ENCODE measurements around the gene CNIH3. TPM values are rescaled to one million over a fixed set of nuclear protein-coding genes. Genes with fewer than 3 reads are reported as not detected.

CNIH3 gene
- polyA plus RNA-seq, 4 donors = 0.70 to 2.1 TPM; not detected in 2

DNA sequence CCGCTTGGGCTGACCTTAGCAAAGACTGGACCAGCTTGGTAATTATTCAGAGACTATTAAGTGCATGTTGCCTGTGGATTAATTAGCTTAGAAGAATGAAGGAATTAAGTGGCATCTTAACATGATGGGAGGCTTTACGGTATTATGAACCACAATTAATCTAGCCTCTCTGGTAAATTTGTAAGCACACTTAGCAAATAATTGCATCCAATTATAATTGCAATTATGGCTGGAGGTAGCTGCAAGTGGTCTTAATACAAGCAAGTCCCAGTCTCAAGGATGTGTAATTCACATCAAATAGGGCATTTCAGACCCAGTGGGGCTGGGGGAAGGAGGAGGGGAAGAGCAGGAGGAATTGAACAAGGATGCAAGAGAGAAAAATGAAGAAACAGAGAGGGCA, 151.6 kb downstream of the CNIH3 start:
- Histone ChIP-seq H3K9me3 (ENCODE audit: control insufficient read depth in 2 of 2, insufficient read depth in 1 of 2, low read depth in 1 of 2, low read length in 1 of 2) (no peaks in the 10 kb centered on the region), H3K4me1 (ENCODE audit: control insufficient read depth in 3 of 3, insufficient read depth in 2 of 3, low read depth in 1 of 3, low read length in 2 of 3) (no peaks in the 10 kb centered on the region), H3K4me3 (ENCODE audit: low read depth in 1 of 3, low read length in 3 of 3) (no peak overlapping the region), H3K27ac (ENCODE audit: low read depth in 1 of 3, low read length in 2 of 3) (no peak overlapping the region), H3K36me3 (ENCODE audit: control insufficient read depth in 3 of 3, insufficient read depth in 2 of 3, low read depth in 1 of 3, low read length in 3 of 3) (no peaks in the 10 kb centered on the region), H3K27me3 (ENCODE audit: control insufficient read depth in 3 of 3, insufficient read depth in 3 of 3, low read length in 3 of 3) (peaks cover 0 to 9% (median 0%) of the 10 kb centered on the region in 3 donors)
- FAIRE-seq = no peak
- WGBS, 3 donors = 89 to 92% (median 91%) methylated on average over 2 of the region's 2 CpGs
- DNase-seq = no peak

DNA sequence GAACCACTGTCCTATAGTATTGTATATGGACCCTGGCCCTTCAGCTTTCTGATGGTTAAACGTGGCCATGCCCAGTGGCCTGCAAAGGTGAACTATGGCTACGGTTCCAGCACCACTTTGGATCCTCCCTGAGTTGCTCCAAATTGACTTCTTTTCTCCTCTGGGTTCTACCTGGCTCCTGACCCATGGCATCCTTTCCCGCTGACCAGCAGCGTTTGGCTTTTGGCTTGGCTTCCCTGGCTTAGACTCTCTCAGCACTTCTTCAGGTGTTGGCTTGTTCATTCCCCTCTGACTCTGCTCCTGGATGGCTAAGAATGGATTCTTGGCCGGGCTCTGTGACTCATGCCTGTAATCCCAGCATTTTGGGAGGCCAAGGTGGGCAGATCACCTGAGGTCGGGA, 152.9 kb downstream of the CNIH3 start:
- FAIRE-seq (no peak), DNase-seq (no peak)
- H3K27ac ChIP-seq (ENCODE audit: low read depth in 1 of 3, low read length in 2 of 3) = no peak overlapping the region
- H3K27me3 ChIP-seq (ENCODE audit: control insufficient read depth in 3 of 3, insufficient read depth in 3 of 3, low read length in 3 of 3) = peaks cover 0 to 11% (median 0%) of the 10 kb centered on the region in 3 donors
- WGBS, 3 donors = 72 to 84% (median 83%) methylated on average over 6 of the region's 6 CpGs
- no peaks in the 10 kb centered on the region for H3K36me3 ChIP-seq (ENCODE audit: control insufficient read depth in 3 of 3, insufficient read depth in 2 of 3, low read depth in 1 of 3, low read length in 3 of 3)
- H3K4me3 ChIP-seq (ENCODE audit: low read depth in 1 of 3, low read length in 3 of 3) = no peak overlapping the region
- no peaks in the 10 kb centered on the region for H3K4me1 ChIP-seq (ENCODE audit: control insufficient read depth in 3 of 3, insufficient read depth in 2 of 3, low read depth in 1 of 3, low read length in 2 of 3)
- no peaks in the 10 kb centered on the region for H3K9me3 ChIP-seq (ENCODE audit: control insufficient read depth in 2 of 2, insufficient read depth in 1 of 2, low read depth in 1 of 2, low read length in 1 of 2)

DNA sequence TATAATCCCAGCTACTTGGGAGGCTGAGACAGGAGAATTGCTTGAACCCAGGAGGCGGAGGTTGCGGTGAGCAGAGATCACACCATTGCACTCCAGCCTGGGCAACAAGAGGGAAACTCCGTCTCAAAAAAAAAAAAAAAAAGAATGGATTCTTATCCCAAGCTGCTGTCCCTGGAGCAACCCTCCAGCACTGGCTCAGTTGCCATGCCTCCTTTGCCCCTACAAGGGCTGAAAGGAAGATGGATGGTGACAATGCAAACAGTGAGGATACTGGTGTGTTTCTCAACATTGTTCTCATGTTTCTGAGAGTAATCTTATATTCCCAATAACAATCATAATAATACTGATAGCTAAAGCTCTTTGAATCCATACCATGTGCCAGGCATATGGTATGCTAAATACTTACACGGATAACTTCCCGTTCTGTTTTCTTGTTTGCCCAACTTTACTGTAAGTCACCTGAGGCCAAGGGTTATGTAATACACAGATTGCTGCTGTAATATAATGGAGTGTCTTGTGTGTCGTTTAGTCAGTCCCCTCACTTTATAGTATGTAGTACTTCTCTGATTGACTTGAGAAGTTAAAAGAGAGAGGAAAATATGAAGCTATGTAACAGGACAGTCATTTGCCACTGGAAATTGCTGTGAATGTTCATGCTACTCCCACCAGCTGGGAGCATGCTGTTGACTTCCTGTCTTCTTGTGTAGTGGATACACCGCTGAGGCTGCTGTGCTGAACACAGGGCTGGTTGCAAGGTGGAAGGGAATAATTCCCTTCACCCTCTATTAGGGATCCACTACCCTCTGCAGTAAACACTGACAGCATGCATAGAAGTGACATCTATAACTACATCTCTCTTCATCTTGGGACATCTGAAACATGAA, 153.6 kb downstream of the CNIH3 start:
- H3K4me3 ChIP-seq (ENCODE audit: low read depth in 1 of 3, low read length in 3 of 3) = no peak overlapping the region
- H3K27ac ChIP-seq (ENCODE audit: low read depth in 1 of 3, low read length in 2 of 3) = no peak overlapping the region
- no peak for FAIRE-seq
- WGBS, 3 donors = 57 to 68% (median 63%) methylated on average over 7 of the region's 7 CpGs
- no peaks in the 10 kb centered on the region for H3K9me3 ChIP-seq (ENCODE audit: control insufficient read depth in 2 of 2, insufficient read depth in 1 of 2, low read depth in 1 of 2, low read length in 1 of 2)
- H3K27me3 ChIP-seq (ENCODE audit: control insufficient read depth in 3 of 3, insufficient read depth in 3 of 3, low read length in 3 of 3) = peaks cover 0 to 11% (median 0%) of the 10 kb centered on the region in 3 donors
- no peaks in the 10 kb centered on the region for H3K36me3 ChIP-seq (ENCODE audit: control insufficient read depth in 3 of 3, insufficient read depth in 2 of 3, low read depth in 1 of 3, low read length in 3 of 3)
- no peaks in the 10 kb centered on the region for H3K4me1 ChIP-seq (ENCODE audit: control insufficient read depth in 3 of 3, insufficient read depth in 2 of 3, low read depth in 1 of 3, low read length in 2 of 3)
- DNase-seq = no peak

DNA sequence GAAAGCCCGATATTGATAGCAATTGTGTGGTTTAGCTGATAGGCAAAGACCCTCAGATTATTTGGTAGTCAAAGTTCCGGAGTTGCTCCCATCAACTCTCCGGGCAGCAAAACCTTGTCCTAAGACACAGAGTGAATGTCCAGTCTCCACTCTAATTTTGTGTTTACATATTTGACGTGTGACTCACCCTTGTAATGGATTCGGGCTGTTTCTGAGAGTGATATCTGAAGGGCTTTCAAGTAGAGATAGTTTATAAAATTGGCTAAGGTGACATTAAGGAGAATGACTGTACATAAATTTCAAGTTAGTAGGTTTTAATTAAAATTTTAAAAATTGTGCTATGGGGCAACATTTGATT, 154.2 kb downstream of the CNIH3 start:
- H3K9me3 ChIP-seq (ENCODE audit: control insufficient read depth in 2 of 2, insufficient read depth in 1 of 2, low read depth in 1 of 2, low read length in 1 of 2) = no peaks in the 10 kb centered on the region
- H3K27ac ChIP-seq (ENCODE audit: low read depth in 1 of 3, low read length in 2 of 3) = no peak overlapping the region
- 17 to 44% (median 43%) methylated on average over 5 of the region's 5 CpGs for WGBS, 3 donors
- no peak for DNase-seq
- H3K36me3 ChIP-seq (ENCODE audit: control insufficient read depth in 3 of 3, insufficient read depth in 2 of 3, low read depth in 1 of 3, low read length in 3 of 3) = no peaks in the 10 kb centered on the region
- no peak for FAIRE-seq
- no peak overlapping the region for H3K4me3 ChIP-seq (ENCODE audit: low read depth in 1 of 3, low read length in 3 of 3)
- peaks cover 0 to 11% (median 0%) of the 10 kb centered on the region in 3 donors for H3K27me3 ChIP-seq (ENCODE audit: control insufficient read depth in 3 of 3, insufficient read depth in 3 of 3, low read length in 3 of 3)
- no peaks in the 10 kb centered on the region for H3K4me1 ChIP-seq (ENCODE audit: control insufficient read depth in 3 of 3, insufficient read depth in 2 of 3, low read depth in 1 of 3, low read length in 2 of 3)

- no peaks in the 10 kb centered on the region for H3K36me3 ChIP-seq (ENCODE audit: control insufficient read depth in 3 of 3, insufficient read depth in 2 of 3, low read depth in 1 of 3, low read length in 3 of 3)
- H3K4me3 ChIP-seq (ENCODE audit: low read depth in 1 of 3, low read length in 3 of 3) = no peak overlapping the region
- no peaks in the 10 kb centered on the region for H3K9me3 ChIP-seq (ENCODE audit: control insufficient read depth in 2 of 2, insufficient read depth in 1 of 2, low read depth in 1 of 2, low read length in 1 of 2)
- no peaks in the 10 kb centered on the region for H3K4me1 ChIP-seq (ENCODE audit: control insufficient read depth in 3 of 3, insufficient read depth in 2 of 3, low read depth in 1 of 3, low read length in 2 of 3)
- H3K27ac ChIP-seq (ENCODE audit: low read depth in 1 of 3, low read length in 2 of 3) = no peak overlapping the region
- no peak for DNase-seq
- WGBS, 3 donors = 73 to 90% (median 80%) methylated on average over 2 of the region's 2 CpGs
- peaks cover 0 to 8% (median 0%) of the 10 kb centered on the region in 3 donors for H3K27me3 ChIP-seq (ENCODE audit: control insufficient read depth in 3 of 3, insufficient read depth in 3 of 3, low read length in 3 of 3)
- FAIRE-seq = no peak
Observed at GRCh38 chr1:224773646-224774045, 157.5 kb downstream of the CNIH3 start.

GRCh38 chr1:224774378-224774777, 158.3 kb downstream of the CNIH3 start:
- FAIRE-seq = no peak
- no peak overlapping the region for H3K27ac ChIP-seq (ENCODE audit: low read depth in 1 of 3, low read length in 2 of 3)

DNA sequence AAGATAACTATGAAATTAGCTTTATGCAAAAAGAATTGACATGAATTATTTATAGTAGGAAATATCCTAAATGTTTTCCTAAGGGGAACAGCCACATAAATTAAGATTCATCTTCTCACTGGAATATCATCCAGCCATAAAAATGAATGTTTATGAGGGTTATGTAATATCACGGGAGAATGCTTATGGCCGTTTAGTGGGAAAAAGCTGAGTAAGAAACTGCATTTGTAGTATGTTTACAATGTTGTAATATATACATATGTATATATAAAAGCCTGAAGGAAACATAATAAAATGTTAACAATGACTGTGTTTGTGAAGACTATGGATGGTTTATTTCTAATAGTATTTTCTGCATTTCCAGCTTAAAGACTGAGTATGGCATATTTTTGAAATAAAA, 161.1 kb downstream of the CNIH3 start:
- DNase-seq = no peak
- no peak overlapping the region for H3K4me3 ChIP-seq (ENCODE audit: low read depth in 1 of 3, low read length in 3 of 3)
- no peak for FAIRE-seq
- WGBS, 3 donors = 39 to 56% (median 51%) methylated on average over 2 of the region's 2 CpGs
- H3K27ac ChIP-seq (ENCODE audit: low read depth in 1 of 3, low read length in 2 of 3) = no peak overlapping the region
- no peaks in the 10 kb centered on the region for H3K9me3 ChIP-seq (ENCODE audit: control insufficient read depth in 2 of 2, insufficient read depth in 1 of 2, low read depth in 1 of 2, low read length in 1 of 2)
- no peaks in the 10 kb centered on the region for H3K36me3 ChIP-seq (ENCODE audit: control insufficient read depth in 3 of 3, insufficient read depth in 2 of 3, low read depth in 1 of 3, low read length in 3 of 3)
- H3K27me3 ChIP-seq (ENCODE audit: control insufficient read depth in 3 of 3, insufficient read depth in 3 of 3, low read length in 3 of 3) = peaks cover 0 to 2% (median 0%) of the 10 kb centered on the region in 3 donors
- no peaks in the 10 kb centered on the region for H3K4me1 ChIP-seq (ENCODE audit: control insufficient read depth in 3 of 3, insufficient read depth in 2 of 3, low read depth in 1 of 3, low read length in 2 of 3)

More at GRCh38 chr1:224774378-224774777, 158.3 kb downstream of the CNIH3 start:
- H3K9me3 ChIP-seq (ENCODE audit: control insufficient read depth in 2 of 2, insufficient read depth in 1 of 2, low read depth in 1 of 2, low read length in 1 of 2) = no peaks in the 10 kb centered on the region
- H3K4me3 ChIP-seq (ENCODE audit: low read depth in 1 of 3, low read length in 3 of 3) = no peak overlapping the region
- H3K27me3 ChIP-seq (ENCODE audit: control insufficient read depth in 3 of 3, insufficient read depth in 3 of 3, low read length in 3 of 3) = peaks cover 0 to 2% (median 0%) of the 10 kb centered on the region in 3 donors
- 95 to 100% (median 97%) methylated on average over 2 of the region's 2 CpGs for WGBS, 3 donors
- no peak for DNase-seq
- H3K4me1 ChIP-seq (ENCODE audit: control insufficient read depth in 3 of 3, insufficient read depth in 2 of 3, low read depth in 1 of 3, low read length in 2 of 3) = no peaks in the 10 kb centered on the region
- no peaks in the 10 kb centered on the region for H3K36me3 ChIP-seq (ENCODE audit: control insufficient read depth in 3 of 3, insufficient read depth in 2 of 3, low read depth in 1 of 3, low read length in 3 of 3)

DNA sequence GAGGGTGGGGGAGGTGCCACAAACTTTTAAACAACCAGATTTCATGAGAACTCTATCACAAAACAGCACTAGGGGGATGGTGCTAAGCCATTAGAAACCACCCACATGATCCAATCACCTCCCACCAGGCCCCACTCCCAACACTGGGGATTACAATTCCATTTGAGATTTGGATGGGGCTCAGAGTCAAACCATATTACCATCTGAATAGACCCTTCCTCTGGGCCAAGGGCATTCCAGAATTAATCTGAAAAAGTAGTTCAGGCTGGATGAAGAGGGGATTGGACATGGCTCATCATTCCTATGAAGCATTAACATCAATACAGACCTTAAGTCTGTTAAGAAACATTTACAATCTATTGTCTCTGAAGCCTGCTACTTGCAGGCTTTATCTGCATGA, 163.4 kb downstream of the CNIH3 start:
- Histone ChIP-seq H3K9me3 (ENCODE audit: control insufficient read depth in 2 of 2, insufficient read depth in 1 of 2, low read depth in 1 of 2, low read length in 1 of 2) (no peaks in the 10 kb centered on the region), H3K27ac (ENCODE audit: low read depth in 1 of 3, low read length in 2 of 3) (no peak overlapping the region), H3K27me3 (ENCODE audit: control insufficient read depth in 3 of 3, insufficient read depth in 3 of 3, low read length in 3 of 3) (no peaks in the 10 kb centered on the region), H3K36me3 (ENCODE audit: control insufficient read depth in 3 of 3, insufficient read depth in 2 of 3, low read depth in 1 of 3, low read length in 3 of 3) (no peaks in the 10 kb centered on the region), H3K4me3 (ENCODE audit: low read depth in 1 of 3, low read length in 3 of 3) (no peak overlapping the region), H3K4me1 (ENCODE audit: control insufficient read depth in 3 of 3, insufficient read depth in 2 of 3, low read depth in 1 of 3, low read length in 2 of 3) (peaks cover 0 to 3% (median 0%) of the 10 kb centered on the region in 3 donors)
- FAIRE-seq (no peak), DNase-seq (no peak)

- FAIRE-seq = no peak
Observed at GRCh38 chr1:224780736-224781135, 164.6 kb downstream of the CNIH3 start.

More at GRCh38 chr1:224780736-224781135, 164.6 kb downstream of the CNIH3 start:
- H3K27ac ChIP-seq (ENCODE audit: low read depth in 1 of 3, low read length in 2 of 3) = no peak overlapping the region
- DNase-seq = no peak
- H3K4me1 ChIP-seq (ENCODE audit: control insufficient read depth in 3 of 3, insufficient read depth in 2 of 3, low read depth in 1 of 3, low read length in 2 of 3) = peaks cover 0 to 3% (median 0%) of the 10 kb centered on the region in 3 donors
- H3K27me3 ChIP-seq (ENCODE audit: control insufficient read depth in 3 of 3, insufficient read depth in 3 of 3, low read length in 3 of 3) = no peaks in the 10 kb centered on the region
- H3K9me3 ChIP-seq (ENCODE audit: control insufficient read depth in 2 of 2, insufficient read depth in 1 of 2, low read depth in 1 of 2, low read length in 1 of 2) = no peaks in the 10 kb centered on the region
- no peaks in the 10 kb centered on the region for H3K36me3 ChIP-seq (ENCODE audit: control insufficient read depth in 3 of 3, insufficient read depth in 2 of 3, low read depth in 1 of 3, low read length in 3 of 3)
- WGBS, 3 donors = 66 to 70% (median 69%) methylated on average over 5 of the region's 5 CpGs
- no peak overlapping the region for H3K4me3 ChIP-seq (ENCODE audit: low read depth in 1 of 3, low read length in 3 of 3)

Data from small intestine (tissue), 7 donors.